ENCODE results near the gene IFNL4. TPM values are rescaled to one million over a fixed set of nuclear protein-coding genes. Genes with fewer than 3 reads are reported as not detected.

Gene IFNL4
- total and polyA plus RNA-seq, 2 donors (not counting 1 experiment from before 2014, with no cell fraction given), result not detected

DNA sequence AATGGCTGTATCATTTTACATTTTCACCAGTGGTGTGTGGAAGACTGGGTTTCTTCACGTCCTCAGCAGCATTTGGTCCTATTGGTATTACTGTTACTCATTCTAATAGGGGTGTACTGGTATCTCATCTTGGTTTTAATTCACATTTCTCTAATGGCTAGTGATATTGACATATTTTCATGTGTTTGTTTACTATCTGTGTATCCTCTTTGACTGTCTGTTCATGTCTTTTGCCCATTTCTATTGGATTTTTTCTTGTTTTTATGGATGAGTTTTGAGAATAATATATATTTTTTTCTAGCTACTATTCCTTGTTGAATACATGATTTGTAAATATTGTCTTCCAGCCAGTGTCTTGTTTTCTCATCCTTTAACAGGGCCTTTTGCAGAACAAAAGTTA, 33.4 kb upstream of the IFNL4 start:
- Mint-ChIP-seq H3K4me3 (no peak overlapping the region), H3K4me1 (no peaks in the 10 kb centered on the region), H3K9me3 (ENCODE audit: insufficient read depth) (peaks cover 4% of the 10 kb centered on the region), H3K27ac (no peak overlapping the region), H3K27me3 (peaks cover 12% of the 10 kb centered on the region)
- Histone ChIP-seq H3K4me2 (replicated peaks; ENCODE audit: low read depth, low read length, poor library complexity, severe bottlenecking) (no peak overlapping the region), H3K4me3 (ENCODE audit: control extremely low read depth in 1 of 5, extremely low read depth in 1 of 5, insufficient read depth in 1 of 5, low read depth in 2 of 5, low read length in 4 of 5) (no peak overlapping the region), H3K4me1 (ENCODE audit: control insufficient read depth in 2 of 2, insufficient read depth in 2 of 2, low read length in 2 of 2) (no peaks in the 10 kb centered on the region), H4K20me1 (ENCODE audit: control insufficient read depth, insufficient read depth, low read length, poor library complexity, severe bottlenecking) (no peaks in the 10 kb centered on the region), H3K36me3 (replicated peaks in 1 of 2; ENCODE audit: control extremely low read depth in 1 of 2, control insufficient read depth in 1 of 2, extremely low read depth in 1 of 2, insufficient read depth in 2 of 2, low read length in 1 of 2) (no peaks in the 10 kb centered on the region), H3K27me3 (replicated peaks in 1 of 4; ENCODE audit: control extremely low read depth in 1 of 4, control insufficient read depth in 3 of 4, insufficient read depth in 4 of 4, low read length in 3 of 4) (peaks cover 0 to 7% (median 0%) of the 10 kb centered on the region in 4 experiments), H2AFZ (ENCODE audit: insufficient read depth, low read depth, low read length, poor library complexity, severe bottlenecking) (no peak overlapping the region), H3K79me2 (ENCODE audit: control insufficient read depth, insufficient read depth, low read length) (no peaks in the 10 kb centered on the region), H3K27ac (ENCODE audit: low read length in 2 of 2) (no peak overlapping the region), H3K9ac (ENCODE audit: low read length) (no peak overlapping the region), H3K9me3 (ENCODE audit: control extremely low read depth in 1 of 3, control insufficient read depth in 2 of 3, insufficient read depth in 1 of 3, low read length in 2 of 3) (peaks cover 2 to 6% (median 5%) of the 10 kb centered on the region in 3 donors)
- TF ChIP-seq, protein P1, sequence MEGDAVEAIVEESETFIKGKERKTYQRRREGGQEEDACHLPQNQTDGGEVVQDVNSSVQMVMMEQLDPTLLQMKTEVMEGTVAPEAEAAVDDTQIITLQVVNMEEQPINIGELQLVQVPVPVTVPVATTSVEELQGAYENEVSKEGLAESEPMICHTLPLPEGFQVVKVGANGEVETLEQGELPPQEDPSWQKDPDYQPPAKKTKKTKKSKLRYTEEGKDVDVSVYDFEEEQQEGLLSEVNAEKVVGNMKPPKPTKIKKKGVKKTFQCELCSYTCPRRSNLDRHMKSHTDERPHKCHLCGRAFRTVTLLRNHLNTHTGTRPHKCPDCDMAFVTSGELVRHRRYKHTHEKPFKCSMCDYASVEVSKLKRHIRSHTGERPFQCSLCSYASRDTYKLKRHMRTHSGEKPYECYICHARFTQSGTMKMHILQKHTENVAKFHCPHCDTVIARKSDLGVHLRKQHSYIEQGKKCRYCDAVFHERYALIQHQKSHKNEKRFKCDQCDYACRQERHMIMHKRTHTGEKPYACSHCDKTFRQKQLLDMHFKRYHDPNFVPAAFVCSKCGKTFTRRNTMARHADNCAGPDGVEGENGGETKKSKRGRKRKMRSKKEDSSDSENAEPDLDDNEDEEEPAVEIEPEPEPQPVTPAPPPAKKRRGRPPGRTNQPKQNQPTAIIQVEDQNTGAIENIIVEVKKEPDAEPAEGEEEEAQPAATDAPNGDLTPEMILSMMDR (IDR thresholded peaks at IDR 0.05), result no peak
- no peak for TF ChIP-seq EZH2 (IDR thresholded peaks at IDR 0.05; ENCODE audit: borderline replicate concordance, insufficient read depth, low read depth, low read length, poor library complexity, severe bottlenecking)
- ChIA-PET CTCF (no interaction called here), POLR2A (no interaction called here)
- ATAC-seq (ENCODE audit: low read depth) (no peak), DNase-seq (no peak)
- WGBS (ENCODE audit: insufficient coverage), result no CpG with 5 or more reads among the region's 1 CpG
- intact Hi-C loops (cut with micrococcal nuclease), result no loop called here

DNA sequence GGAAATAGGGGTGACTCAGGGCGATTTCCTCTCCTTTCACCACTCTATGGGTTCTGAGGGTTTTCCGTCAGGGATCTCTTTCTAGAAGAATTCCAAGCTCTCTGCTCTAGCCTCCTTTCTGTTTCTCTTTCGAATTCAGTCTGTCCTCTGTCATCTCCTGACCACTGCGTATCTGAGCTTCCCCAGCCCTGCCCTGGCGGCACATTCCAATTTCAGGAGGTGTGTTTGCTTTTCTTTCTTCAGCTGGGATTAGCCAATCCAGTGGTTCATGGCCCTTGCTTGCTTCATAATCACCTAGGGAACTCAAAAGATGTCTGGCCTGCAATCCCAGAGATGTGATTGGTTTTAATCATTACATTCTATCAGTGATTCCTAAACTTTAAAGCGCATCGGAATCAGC, 28.9 kb upstream of the IFNL4 start:
- no peaks in the 10 kb centered on the region for H3K4me1 ChIP-seq (ENCODE audit: control insufficient read depth in 2 of 2, insufficient read depth in 2 of 2, low read length in 2 of 2)
- TF ChIP-seq, protein P1 (IDR thresholded peaks at IDR 0.05), result no peak
- no peak for TF ChIP-seq EZH2 (IDR thresholded peaks at IDR 0.05; ENCODE audit: borderline replicate concordance, insufficient read depth, low read depth, low read length, poor library complexity, severe bottlenecking)
- H3K4me2 ChIP-seq (replicated peaks; ENCODE audit: low read depth, low read length, poor library complexity, severe bottlenecking), result no peak overlapping the region
- H4K20me1 ChIP-seq (ENCODE audit: control insufficient read depth, insufficient read depth, low read length, poor library complexity, severe bottlenecking), result no peaks in the 10 kb centered on the region
- no peaks in the 10 kb centered on the region for H3K9me3 Mint-ChIP-seq (ENCODE audit: insufficient read depth)
- H2AFZ ChIP-seq (ENCODE audit: insufficient read depth, low read depth, low read length, poor library complexity, severe bottlenecking), result no peak overlapping the region
- no peaks in the 10 kb centered on the region for H3K27me3 Mint-ChIP-seq
- H3K4me3 ChIP-seq (ENCODE audit: control extremely low read depth in 1 of 5, extremely low read depth in 1 of 5, insufficient read depth in 1 of 5, low read depth in 2 of 5, low read length in 4 of 5), result no peak overlapping the region
- peaks cover 0 to 7% (median 0%) of the 10 kb centered on the region in 4 experiments for H3K27me3 ChIP-seq (replicated peaks in 1 of 4; ENCODE audit: control extremely low read depth in 1 of 4, control insufficient read depth in 3 of 4, insufficient read depth in 4 of 4, low read length in 3 of 4)
- H3K27ac ChIP-seq (ENCODE audit: low read length in 2 of 2), result no peak overlapping the region
- no peaks in the 10 kb centered on the region for H3K79me2 ChIP-seq (ENCODE audit: control insufficient read depth, insufficient read depth, low read length)
- DNase-seq (no peak), ATAC-seq (ENCODE audit: low read depth) (no peak)
- intact Hi-C loops (cut with micrococcal nuclease), result no loop called here
- no peak overlapping the region for H3K27ac Mint-ChIP-seq
- no peak overlapping the region for H3K9ac ChIP-seq (ENCODE audit: low read length)
- no peaks in the 10 kb centered on the region for H3K4me1 Mint-ChIP-seq
- ChIA-PET CTCF (no interaction called here), POLR2A (no interaction called here)
- WGBS (ENCODE audit: insufficient coverage), result 86% methylated on average over 5 of the region's 7 CpGs
- H3K4me3 Mint-ChIP-seq, result no peak overlapping the region
- H3K9me3 ChIP-seq (ENCODE audit: control extremely low read depth in 1 of 3, control insufficient read depth in 2 of 3, insufficient read depth in 1 of 3, low read length in 2 of 3), result peaks cover 0 to 5% (median 2%) of the 10 kb centered on the region in 3 donors
- no peaks in the 10 kb centered on the region for H3K36me3 ChIP-seq (replicated peaks in 1 of 2; ENCODE audit: control extremely low read depth in 1 of 2, control insufficient read depth in 1 of 2, extremely low read depth in 1 of 2, insufficient read depth in 2 of 2, low read length in 1 of 2)
